NB4 (cell line): ENCODE data around the gene DUOX2.

ENCODE experiments used
- POLR2A ChIP-seq: IDR thresholded peaks from 2 replicates; pipeline ENCODE4 v1.6.1; 2011; ENCODE audit warnings: mild to moderate bottlenecking; ENCODE audit not compliant: insufficient read length; ENCODE audit errors: extremely low read depth
- TF ChIP-seq, protein P1 (sequence below): IDR thresholded peaks from one replicate; pipeline ENCODE4 v1.5.1; 2012; ENCODE audit warnings: low read depth, low read length

DNA sequence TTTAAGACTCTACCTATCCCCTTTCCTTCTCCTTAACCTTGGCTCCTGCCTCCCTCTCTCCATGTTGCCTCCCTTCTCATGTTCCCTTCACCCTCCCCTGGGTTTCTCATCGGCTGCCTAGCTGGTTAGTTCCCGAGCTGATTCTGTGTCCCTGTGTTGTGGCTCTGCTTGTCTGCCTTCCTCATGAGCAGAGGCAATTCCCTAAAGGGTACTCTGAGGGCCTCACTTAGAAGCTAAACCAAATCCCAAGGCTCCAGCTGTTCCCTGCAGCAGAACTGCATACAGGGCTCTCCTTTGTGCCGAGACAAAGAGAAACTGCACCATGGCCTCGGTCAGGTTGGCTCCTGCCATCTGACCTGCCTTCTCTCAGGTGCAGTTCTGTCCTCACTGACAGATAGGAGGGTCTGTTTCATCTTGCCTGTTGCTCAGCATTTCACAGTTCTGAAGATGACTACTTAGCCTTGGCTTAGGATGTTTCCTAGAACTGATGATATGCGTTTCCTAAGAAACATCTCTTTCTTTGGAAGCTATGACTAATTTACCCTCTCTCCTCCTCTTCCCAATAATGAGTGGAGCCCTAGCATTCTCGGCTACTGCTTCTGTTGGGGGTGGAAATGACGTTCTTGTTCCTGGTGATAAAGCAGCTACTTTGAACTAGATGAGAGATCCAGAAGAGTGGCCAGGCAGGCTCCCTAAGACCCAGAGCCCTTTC is 42.9 kb upstream of the DUOX2 start:
- TF ChIP-seq, protein P1, sequence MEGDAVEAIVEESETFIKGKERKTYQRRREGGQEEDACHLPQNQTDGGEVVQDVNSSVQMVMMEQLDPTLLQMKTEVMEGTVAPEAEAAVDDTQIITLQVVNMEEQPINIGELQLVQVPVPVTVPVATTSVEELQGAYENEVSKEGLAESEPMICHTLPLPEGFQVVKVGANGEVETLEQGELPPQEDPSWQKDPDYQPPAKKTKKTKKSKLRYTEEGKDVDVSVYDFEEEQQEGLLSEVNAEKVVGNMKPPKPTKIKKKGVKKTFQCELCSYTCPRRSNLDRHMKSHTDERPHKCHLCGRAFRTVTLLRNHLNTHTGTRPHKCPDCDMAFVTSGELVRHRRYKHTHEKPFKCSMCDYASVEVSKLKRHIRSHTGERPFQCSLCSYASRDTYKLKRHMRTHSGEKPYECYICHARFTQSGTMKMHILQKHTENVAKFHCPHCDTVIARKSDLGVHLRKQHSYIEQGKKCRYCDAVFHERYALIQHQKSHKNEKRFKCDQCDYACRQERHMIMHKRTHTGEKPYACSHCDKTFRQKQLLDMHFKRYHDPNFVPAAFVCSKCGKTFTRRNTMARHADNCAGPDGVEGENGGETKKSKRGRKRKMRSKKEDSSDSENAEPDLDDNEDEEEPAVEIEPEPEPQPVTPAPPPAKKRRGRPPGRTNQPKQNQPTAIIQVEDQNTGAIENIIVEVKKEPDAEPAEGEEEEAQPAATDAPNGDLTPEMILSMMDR = no peak
- TF ChIP-seq POLR2A = no peak
